Transverse colon (tissue), 4 donors: ENCODE data around the gene NR0B2. TPM values are rescaled to one million over a fixed set of nuclear protein-coding genes. Genes with fewer than 3 reads are reported as not detected.
A peak's percentile ranks its signal among the peaks of the same experiment; 100 is the strongest.

Experiments used
- DNase-seq: peaks from one replicate; pipeline ENCODE4 v3.0.0-alpha.2; 2019
- H3K27ac ChIP-seq, 4 donors: fragments of 200-600 bp; sonication (generic); 2 replicates each; pipeline ENCODE4 v1.5.1; 2016 to 2018; ENCODE audit warnings: inconsistent platforms in 4 of 4
- H3K27me3 ChIP-seq: fragments of 200-600 bp; sonication (generic); 2 replicates; pipeline ENCODE4 v1.5.1; 2017; ENCODE audit warnings: inconsistent platforms
- H3K36me3 ChIP-seq, 4 donors: fragments of 200-600 bp; sonication (generic); 2 replicates each; pipeline ENCODE4 v1.5.1; 2017 to 2019; ENCODE audit warnings: inconsistent platforms in 4 of 4
- H3K4me1 ChIP-seq, 4 donors: fragments of 200-600 bp; sonication (generic); 2 replicates each; pipeline ENCODE4 v1.5.1; 2017 to 2020; ENCODE audit warnings: inconsistent platforms in 4 of 4
- H3K4me3 ChIP-seq, 4 donors: fragments of 200-600 bp; sonication (generic); 1 replicate in 1 of 4; 2 replicates in 3 of 4; pipeline versions ENCODE4 v1.5.1 to v1.6.1; 2017 to 2019; ENCODE audit warnings: inconsistent platforms in 4 of 4
- H3K9me3 ChIP-seq, 2 donors: fragments of 200-600 bp; sonication (generic); 2 replicates each; pipeline ENCODE4 v1.5.1; 2017 to 2019; ENCODE audit warnings: inconsistent platforms in 2 of 2
- CTCF ChIP-seq, 5 experiments: fragments of 200-600 bp in 3 of 5; fragments of 450-650 bp in 2 of 5; sonication (generic) in 3 of 5; IDR thresholded peaks; 1 replicate in 2 of 5; 2 replicates in 3 of 5; pipeline ENCODE4 v1.5.1; 2016 to 2017; ENCODE audit warnings: antibody characterized with exemption in 5 of 5, inconsistent platforms in 3 of 5, mild to moderate bottlenecking in 2 of 5, moderate library complexity in 1 of 5
- EP300 ChIP-seq: sonication (generic); formaldehyde crosslinking; IDR thresholded peaks from one replicate; pipeline ENCODE4 v1.6.1; 2017; ENCODE audit warnings: antibody characterized with exemption, low read depth
- POLR2A ChIP-seq: fragments of 450-650 bp; IDR thresholded peaks from one replicate; pipeline ENCODE4 v1.6.1; 2016; ENCODE audit warnings: antibody characterized with exemption, mild to moderate bottlenecking, moderate library complexity
- POLR2AphosphoS5 ChIP-seq, 3 donors: sonication (generic); formaldehyde crosslinking; IDR thresholded peaks; one replicate each; pipeline ENCODE4 v1.6.1; 2016; ENCODE audit warnings: antibody characterized with exemption in 3 of 3
- WGBS, 2 donors: methylation state at CpG; one replicate each; pipeline ENCODE4 v1.1.5; 2018; ENCODE audit warnings: low coverage in 1 of 2; 5-methylcytosine and 5-hydroxymethylcytosine counted together
- in situ Hi-C, 4 donors: fragments of 200-750 bp; cut with MboI; loops; one replicate each; pipeline versions ENCODE4 v1.15.0 to v1.15.1; 2017; ENCODE audit warnings: low sequenced_read_pairs in 3 of 4, low pct_ligation_motif_present in 1 of 4, low pct_unique_long_range_greater_than_20kb in 1 of 4
- intact Hi-C: fragments of 100-400 bp; cut with DNase I; formaldehyde crosslinking; loops from one replicate; pipeline ENCODE4 v1.15.1; 2023; ENCODE audit warnings: low total_unique reads
- total RNA-seq, 4 donors: library from RNA; depleted of rRNA; stranded (reverse); fragments of >200 nt; gene quantifications; one replicate each; pipeline ENCODE4 v1.1.0, GENCODE V29; 2016

Gene NR0B2
- total RNA-seq, 4 donors from 2014 or later, result 0.95 to 2.7 TPM; not detected in 2

GRCh38 chr1:26897351-26897750, 16.4 kb downstream of the NR0B2 start:
- Histone ChIP-seq H3K4me1 (peaks cover 8 to 23% (median 19%) of the 10 kb centered on the region in 4 donors), H3K4me3 (no peak overlapping the region), H3K36me3 (peaks cover 0 to 20% (median 6%) of the 10 kb centered on the region in 4 donors), H3K27me3 (no peaks in the 10 kb centered on the region), H3K27ac (no peak overlapping the region), H3K9me3 (no peaks in the 10 kb centered on the region)
- WGBS, 2 donors, result 97% methylated on average over 9 of the region's 9 CpGs; no CpG with 5 or more reads in 1 of the 2 donors
- in situ Hi-C loops, result loop anchor here in 1 of 4 donors (25.0 kb wide), 1 partner anchor 310 kb away; no protein-coding TSS in a partner anchor
- intact Hi-C loops, result no loop called here
- TF ChIP-seq POLR2A (no peak), EP300 (no peak), POLR2AphosphoS5 (IDR thresholded peaks at IDR 0.05) (no peak), CTCF (IDR thresholded peaks at IDR 0.05) (no peak)
- no peak for DNase-seq

- in situ Hi-C loops (loop anchor here in 1 of 4 donors (25.0 kb wide), 1 partner anchor 307 kb away; no protein-coding TSS in a partner anchor), intact Hi-C loops (no loop called here)
- WGBS, 2 donors, result 92 to 100% methylated on average over 2 to 13 of the region's 13 CpGs
- no peaks in the 10 kb centered on the region for H3K27me3 ChIP-seq
- H3K4me3 ChIP-seq, result no peak overlapping the region
- H3K27ac ChIP-seq, result no peak overlapping the region
- H3K9me3 ChIP-seq, result no peaks in the 10 kb centered on the region
- TF ChIP-seq POLR2A (no peak), EP300 (no peak), CTCF (IDR thresholded peaks at IDR 0.05) (no peak), POLR2AphosphoS5 (IDR thresholded peaks at IDR 0.05) (no peak)
- H3K36me3 ChIP-seq, result peaks cover 0 to 25% (median 8%) of the 10 kb centered on the region in 4 donors
- DNase-seq, result no peak
- H3K4me1 ChIP-seq, result peaks cover 2 to 21% (median 17%) of the 10 kb centered on the region in 4 donors
Measured at GRCh38 chr1:26894263-26894662, 19.5 kb downstream of the NR0B2 start.

- H3K9me3 ChIP-seq, result no peaks in the 10 kb centered on the region
- H3K36me3 ChIP-seq, result peaks cover 0 to 33% (median 10%) of the 10 kb centered on the region in 4 donors
- H3K4me3 ChIP-seq, result peak overlapping the region; percentile 63 to 99 (median 80)
- intact Hi-C loops, result no loop called here
- no peaks in the 10 kb centered on the region for H3K27me3 ChIP-seq
- in situ Hi-C loops, result loop anchor here in 1 of 4 donors (25.0 kb wide), 1 partner anchor 303 kb away; no protein-coding TSS in a partner anchor
- H3K27ac ChIP-seq, result peak overlapping the region; percentile 91 to 98 (median 94)
- 3% methylated on average over 12 of the region's 12 CpGs; no CpG with 5 or more reads in 1 of the 2 donors for WGBS, 2 donors
- no peak for DNase-seq
- H3K4me1 ChIP-seq, result peaks cover 5 to 23% (median 17%) of the 10 kb centered on the region in 4 donors
- TF ChIP-seq POLR2A, result peak; percentile 44
- TF ChIP-seq CTCF (IDR thresholded peaks at IDR 0.05), result no peak
Measured at GRCh38 chr1:26890467-26890796, 23.3 kb downstream of the NR0B2 start.

GRCh38 chr1:26889551-26890466, 24.0 kb downstream of the NR0B2 start, which contains the start of gene GPN2:
TSS of gene GPN2 (minus strand) at chr1:26890283. CDS start at chr1:26890096, 187 bp downstream.
- Histone ChIP-seq H3K4me1 (peaks cover 5 to 23% (median 17%) of the 10 kb centered on the region in 4 donors), H3K4me3 (peak within 1 kb of the TSS; percentile 63 to 99 (median 80)), H3K27me3 (no peaks in the 10 kb centered on the region), H3K36me3 (peaks cover 0 to 37% (median 13%) of the 10 kb centered on the region in 4 donors), H3K27ac (peak within 1 kb of the TSS; percentile 91 to 98 (median 94)), H3K9me3 (no peaks in the 10 kb centered on the region)
- intact Hi-C loops (no loop called here), in situ Hi-C loops (loop anchor here in 1 of 4 donors (25.0 kb wide), 1 partner anchor 303 kb away; no protein-coding TSS in a partner anchor)
- 1 to 3% methylated on average over 7 to 86 of the region's 89 CpGs for WGBS, 2 donors
- TF ChIP-seq POLR2AphosphoS5 (IDR thresholded peaks at IDR 0.05) (peak; percentile 80 to 96 (median 96)), POLR2A (peak; percentile 88), CTCF (IDR thresholded peaks at IDR 0.05) (no peak)
- DNase-seq, result peak; percentile 82
